ENCODE measurements around the gene MRPL32.
"Not testable (repeated sequence)": the region's sequence is repeated elsewhere in the genome, so short reads cannot be mapped to it uniquely, and the experiment has no call there.

Gene MRPL32

GRCh38 chr7:42931834-42932651 lies at the start of gene MRPL32, which contains the start of gene PSMA2:
TSS of gene MRPL32 (plus strand) at chr7:42932376. CDS start at chr7:42932387, 11 bp downstream.
TSS of gene PSMA2 (minus strand) at chr7:42932174. CDS start at chr7:42932158, 16 bp downstream.
- peak; percentile 98 for DNase-seq (ENCODE audit: low spot score)

GRCh38 chr7:42883950-42884349 lies 48.2 kb upstream of the MRPL32 start:
- no peak for DNase-seq (ENCODE audit: low spot score)

- DNase-seq (ENCODE audit: low spot score): not testable (repeated sequence)
Observed at GRCh38 chr7:42885183-42885582, 47.0 kb upstream of the MRPL32 start.

GRCh38 chr7:42886129-42886528 lies 46.0 kb upstream of the MRPL32 start:
- no peak for DNase-seq (ENCODE audit: low spot score)

GRCh38 chr7:42886893-42887505 lies 45.2 kb upstream of the MRPL32 start:
- no peak for DNase-seq (ENCODE audit: low spot score)

GRCh38 chr7:42893346-42894240 lies 38.6 kb upstream of the MRPL32 start:
- no peak for DNase-seq (ENCODE audit: low spot score)

GRCh38 chr7:42900842-42901241 lies 31.3 kb upstream of the MRPL32 start:
- DNase-seq (ENCODE audit: low spot score): no peak

- DNase-seq (ENCODE audit: low spot score): no peak
Observed at GRCh38 chr7:42902331-42902730, 29.8 kb upstream of the MRPL32 start.

GRCh38 chr7:42906181-42906580 lies 26.0 kb upstream of the MRPL32 start:
- no peak for DNase-seq (ENCODE audit: low spot score)

GRCh38 chr7:42907316-42907715 lies 24.9 kb upstream of the MRPL32 start:
- no peak for DNase-seq (ENCODE audit: low spot score)

- DNase-seq (ENCODE audit: low spot score): no peak
Observed at GRCh38 chr7:42910306-42910705, 21.9 kb upstream of the MRPL32 start.

GRCh38 chr7:42911454-42912447 lies 20.4 kb upstream of the MRPL32 start, which contains the start of gene C7orf25:
TSS of gene C7orf25 (minus strand) at chr7:42912070. CDS start at chr7:42910900, 1,170 bp downstream.
- DNase-seq (ENCODE audit: low spot score): peak; percentile 93

GRCh38 chr7:42913591-42913990 lies 18.6 kb upstream of the MRPL32 start:
- no peak for DNase-seq (ENCODE audit: low spot score)

- no peak for DNase-seq (ENCODE audit: low spot score)
Observed at GRCh38 chr7:42914009-42914408, 18.2 kb upstream of the MRPL32 start.

GRCh38 chr7:42914421-42915045 lies 17.6 kb upstream of the MRPL32 start:
- DNase-seq (ENCODE audit: low spot score): no peak

GRCh38 chr7:42915356-42915755 lies 16.8 kb upstream of the MRPL32 start:
- no peak for DNase-seq (ENCODE audit: low spot score)

- DNase-seq (ENCODE audit: low spot score): no peak
Observed at GRCh38 chr7:42922017-42922753, 10.0 kb upstream of the MRPL32 start.

GRCh38 chr7:42924223-42924838 lies 7.8 kb upstream of the MRPL32 start:
- no peak for DNase-seq (ENCODE audit: low spot score)

GRCh38 chr7:42925630-42926029 lies 6.5 kb upstream of the MRPL32 start:
- DNase-seq (ENCODE audit: low spot score): no peak
